ENCODE results near the gene GPI.
"Not testable (repeated sequence)": the region's sequence is repeated elsewhere in the genome, so short reads cannot be mapped to it uniquely, and the experiment has no call there.

Gene GPI

DNA sequence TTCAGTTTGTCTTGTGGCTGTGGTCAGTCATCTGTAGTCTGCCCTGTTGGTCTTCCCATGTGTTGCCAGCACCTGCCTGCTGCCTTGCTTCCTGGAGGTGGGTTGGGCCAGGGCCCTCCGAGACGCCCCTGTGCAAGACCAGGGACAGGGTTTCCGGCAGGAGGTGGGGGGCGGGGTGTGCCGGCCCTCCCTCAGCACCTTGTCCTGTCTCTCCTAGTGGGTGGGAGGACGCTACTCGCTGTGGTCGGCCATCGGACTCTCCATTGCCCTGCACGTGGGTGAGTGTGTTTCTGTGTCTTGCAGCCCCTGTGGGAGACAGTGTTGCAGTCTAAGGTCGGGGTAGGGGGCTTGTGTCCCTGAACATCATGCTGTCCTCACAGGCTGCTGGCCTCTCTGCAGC lies 28.0 kb downstream of the GPI start:
- no peak for DNase-seq
- TF ChIP-seq, protein P1, sequence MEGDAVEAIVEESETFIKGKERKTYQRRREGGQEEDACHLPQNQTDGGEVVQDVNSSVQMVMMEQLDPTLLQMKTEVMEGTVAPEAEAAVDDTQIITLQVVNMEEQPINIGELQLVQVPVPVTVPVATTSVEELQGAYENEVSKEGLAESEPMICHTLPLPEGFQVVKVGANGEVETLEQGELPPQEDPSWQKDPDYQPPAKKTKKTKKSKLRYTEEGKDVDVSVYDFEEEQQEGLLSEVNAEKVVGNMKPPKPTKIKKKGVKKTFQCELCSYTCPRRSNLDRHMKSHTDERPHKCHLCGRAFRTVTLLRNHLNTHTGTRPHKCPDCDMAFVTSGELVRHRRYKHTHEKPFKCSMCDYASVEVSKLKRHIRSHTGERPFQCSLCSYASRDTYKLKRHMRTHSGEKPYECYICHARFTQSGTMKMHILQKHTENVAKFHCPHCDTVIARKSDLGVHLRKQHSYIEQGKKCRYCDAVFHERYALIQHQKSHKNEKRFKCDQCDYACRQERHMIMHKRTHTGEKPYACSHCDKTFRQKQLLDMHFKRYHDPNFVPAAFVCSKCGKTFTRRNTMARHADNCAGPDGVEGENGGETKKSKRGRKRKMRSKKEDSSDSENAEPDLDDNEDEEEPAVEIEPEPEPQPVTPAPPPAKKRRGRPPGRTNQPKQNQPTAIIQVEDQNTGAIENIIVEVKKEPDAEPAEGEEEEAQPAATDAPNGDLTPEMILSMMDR (IDR thresholded peaks at IDR 0.05) = no peak

DNA sequence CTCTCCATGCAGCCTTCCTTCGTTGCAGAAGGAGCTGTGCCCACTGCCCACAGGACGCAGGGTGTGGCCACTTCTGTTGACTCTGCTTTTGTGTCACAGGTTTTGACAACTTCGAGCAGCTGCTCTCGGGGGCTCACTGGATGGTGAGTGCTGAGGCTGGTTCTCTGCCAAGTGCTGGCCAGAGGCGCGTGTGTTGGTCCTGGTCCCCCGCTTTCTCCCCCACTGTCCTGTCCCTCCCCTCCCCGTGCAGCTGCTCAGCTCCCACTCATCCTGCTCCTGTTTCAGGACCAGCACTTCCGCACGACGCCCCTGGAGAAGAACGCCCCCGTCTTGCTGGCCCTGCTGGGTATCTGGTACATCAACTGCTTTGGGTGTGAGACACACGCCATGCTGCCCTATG lies 28.6 kb downstream of the GPI start:
- DNase-seq = no peak
- Mint-ChIP-seq H3K9me3 (no peaks in the 10 kb centered on the region), H3K4me1 (no peaks in the 10 kb centered on the region), H3K4me3 (no peak overlapping the region), H3K27me3 (ENCODE audit: low read depth, poor library complexity) (no peaks in the 10 kb centered on the region), H3K27ac (no peak overlapping the region), H3K36me3 (ENCODE audit: low read depth) (peaks cover 9% of the 10 kb centered on the region)
- TF ChIP-seq, protein P1 (IDR thresholded peaks at IDR 0.05) = no peak

More for the DNA sequence above, 28.0 kb downstream of the GPI start:
- Mint-ChIP-seq H3K4me3 (no peak overlapping the region), H3K36me3 (ENCODE audit: low read depth) (peaks cover 9% of the 10 kb centered on the region), H3K27ac (no peak overlapping the region), H3K4me1 (no peaks in the 10 kb centered on the region), H3K9me3 (no peaks in the 10 kb centered on the region), H3K27me3 (ENCODE audit: low read depth, poor library complexity) (no peaks in the 10 kb centered on the region)

DNA sequence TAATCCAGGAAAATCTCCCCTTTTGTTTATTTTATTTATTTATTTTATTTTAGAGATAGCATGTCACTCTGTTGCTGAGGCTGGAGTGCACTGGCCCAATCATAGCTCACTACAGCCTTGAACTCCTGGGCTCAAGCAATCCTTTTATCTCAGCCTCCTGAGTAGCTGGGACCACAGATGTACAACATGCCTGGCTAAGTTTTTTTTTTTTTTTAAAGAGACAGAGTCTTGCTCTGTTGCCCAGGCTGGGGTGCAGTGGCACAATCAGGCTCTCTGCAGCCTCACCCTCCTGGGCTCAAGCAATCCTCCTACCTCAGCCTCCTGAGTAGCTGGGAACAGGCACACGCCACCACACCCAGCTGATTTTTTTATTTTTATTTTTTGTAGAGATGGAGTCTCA lies 32.9 kb downstream of the GPI start:
- Mint-ChIP-seq H3K4me3 (no peak overlapping the region), H3K27ac (no peak overlapping the region), H3K27me3 (ENCODE audit: low read depth, poor library complexity) (no peaks in the 10 kb centered on the region), H3K4me1 (no peaks in the 10 kb centered on the region), H3K36me3 (ENCODE audit: low read depth) (peaks cover 43% of the 10 kb centered on the region), H3K9me3 (no peaks in the 10 kb centered on the region)
- TF ChIP-seq, protein P1 (IDR thresholded peaks at IDR 0.05) = no peak
- DNase-seq = no peak

DNA sequence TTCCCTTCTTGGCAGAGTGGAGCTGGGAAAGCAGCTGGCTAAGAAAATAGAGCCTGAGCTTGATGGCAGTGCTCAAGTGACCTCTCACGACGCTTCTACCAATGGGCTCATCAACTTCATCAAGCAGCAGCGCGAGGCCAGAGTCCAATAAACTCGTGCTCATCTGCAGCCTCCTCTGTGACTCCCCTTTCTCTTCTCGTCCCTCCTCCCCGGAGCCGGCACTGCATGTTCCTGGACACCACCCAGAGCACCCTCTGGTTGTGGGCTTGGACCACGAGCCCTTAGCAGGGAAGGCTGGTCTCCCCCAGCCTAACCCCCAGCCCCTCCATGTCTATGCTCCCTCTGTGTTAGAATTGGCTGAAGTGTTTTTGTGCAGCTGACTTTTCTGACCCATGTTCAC lies 34.9 kb downstream of the GPI start:
- no peaks in the 10 kb centered on the region for H3K4me1 Mint-ChIP-seq
- TF ChIP-seq, protein P1 (IDR thresholded peaks at IDR 0.05) = no peak
- no peaks in the 10 kb centered on the region for H3K9me3 Mint-ChIP-seq
- no peak for DNase-seq
- H3K27me3 Mint-ChIP-seq (ENCODE audit: low read depth, poor library complexity) = no peaks in the 10 kb centered on the region
- peak overlapping the region; percentile 88 for H3K27ac Mint-ChIP-seq
- H3K36me3 Mint-ChIP-seq (ENCODE audit: low read depth) = peaks cover 45% of the 10 kb centered on the region
- H3K4me3 Mint-ChIP-seq = no peak overlapping the region

DNA sequence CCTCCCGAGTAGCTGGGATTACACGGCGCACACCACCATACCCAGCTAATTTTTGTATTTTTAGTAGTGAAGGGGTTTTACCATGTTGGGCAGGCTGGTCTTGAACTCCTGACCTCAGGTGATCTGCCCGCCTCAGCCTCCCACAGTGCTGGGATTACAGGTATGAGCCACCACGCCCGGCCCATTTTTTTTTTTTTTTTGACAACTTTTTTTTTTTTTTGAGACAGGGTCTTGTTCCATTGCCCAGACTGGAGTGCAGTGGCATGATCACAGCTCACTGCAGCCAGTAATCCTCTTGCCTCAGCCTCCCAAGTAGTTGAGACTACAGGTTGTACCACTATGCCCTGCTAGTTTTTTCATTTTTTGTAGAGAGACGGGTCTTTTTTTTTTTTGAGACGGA lies 35.8 kb downstream of the GPI start:
- H3K27ac Mint-ChIP-seq; H3K9me3 Mint-ChIP-seq; H3K4me1 Mint-ChIP-seq; DNase-seq; H3K27me3 Mint-ChIP-seq (ENCODE audit: low read depth, poor library complexity); H3K4me3 Mint-ChIP-seq: not testable (repeated sequence)
- H3K36me3 Mint-ChIP-seq (ENCODE audit: low read depth) = peaks cover 41% of the 10 kb centered on the region

DNA sequence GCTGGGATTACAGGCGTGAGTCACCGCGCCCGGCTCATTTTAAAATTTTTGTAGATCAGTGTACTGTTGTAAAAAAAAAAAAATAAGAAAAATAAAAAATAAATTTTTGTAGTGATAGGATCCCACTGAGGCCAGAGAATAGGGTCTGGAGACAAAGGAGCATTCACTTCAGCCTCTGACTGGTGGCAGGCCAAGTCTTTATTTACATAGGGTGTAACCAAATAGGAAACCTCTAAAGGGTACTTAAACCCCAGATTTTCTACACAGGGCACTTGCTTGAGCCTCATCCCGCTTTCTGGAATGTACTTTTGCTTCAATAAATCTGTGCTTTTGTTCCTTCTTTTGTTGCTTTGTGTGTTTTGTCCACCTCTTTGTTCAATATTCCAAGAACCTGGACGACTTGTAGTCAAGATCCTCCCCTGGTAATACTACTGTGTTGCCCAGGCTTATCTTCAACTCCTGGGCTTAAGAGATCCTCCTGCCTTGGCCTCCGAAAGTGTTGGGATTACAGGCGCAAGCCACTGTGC lies 37.1 kb downstream of the GPI start:
- no peak overlapping the region for H3K27ac Mint-ChIP-seq
- TF ChIP-seq, protein P1 (IDR thresholded peaks at IDR 0.05) = no peak
- peaks cover under 1% of the 10 kb centered on the region for H3K4me1 Mint-ChIP-seq

More for the DNA sequence above, 37.1 kb downstream of the GPI start:
- DNase-seq = no peak
- no peaks in the 10 kb centered on the region for H3K9me3 Mint-ChIP-seq
- H3K4me3 Mint-ChIP-seq = no peak overlapping the region
- no peaks in the 10 kb centered on the region for H3K27me3 Mint-ChIP-seq (ENCODE audit: low read depth, poor library complexity)
- peaks cover 40% of the 10 kb centered on the region for H3K36me3 Mint-ChIP-seq (ENCODE audit: low read depth)
